22Rv1 (cell line): ENCODE results near the gene ABL1.

Experiments
- H3K27ac ChIP-seq: fragments of 450-650 bp; 2 replicates; pipeline ENCODE4 v1.5.1; 2017
- ZFX ChIP-seq: fragments of 450-650 bp; IDR thresholded peaks from 2 replicates; pipeline ENCODE4 v1.6.1; 2017; ENCODE audit warnings: antibody characterized with exemption, borderline replicate concordance
- TF ChIP-seq, protein P1 (sequence below): fragments of 450-650 bp; IDR thresholded peaks from 2 replicates; pipeline ENCODE4 v1.5.1; 2017; ENCODE audit warnings: mild to moderate bottlenecking

ABL1 gene

DNA sequence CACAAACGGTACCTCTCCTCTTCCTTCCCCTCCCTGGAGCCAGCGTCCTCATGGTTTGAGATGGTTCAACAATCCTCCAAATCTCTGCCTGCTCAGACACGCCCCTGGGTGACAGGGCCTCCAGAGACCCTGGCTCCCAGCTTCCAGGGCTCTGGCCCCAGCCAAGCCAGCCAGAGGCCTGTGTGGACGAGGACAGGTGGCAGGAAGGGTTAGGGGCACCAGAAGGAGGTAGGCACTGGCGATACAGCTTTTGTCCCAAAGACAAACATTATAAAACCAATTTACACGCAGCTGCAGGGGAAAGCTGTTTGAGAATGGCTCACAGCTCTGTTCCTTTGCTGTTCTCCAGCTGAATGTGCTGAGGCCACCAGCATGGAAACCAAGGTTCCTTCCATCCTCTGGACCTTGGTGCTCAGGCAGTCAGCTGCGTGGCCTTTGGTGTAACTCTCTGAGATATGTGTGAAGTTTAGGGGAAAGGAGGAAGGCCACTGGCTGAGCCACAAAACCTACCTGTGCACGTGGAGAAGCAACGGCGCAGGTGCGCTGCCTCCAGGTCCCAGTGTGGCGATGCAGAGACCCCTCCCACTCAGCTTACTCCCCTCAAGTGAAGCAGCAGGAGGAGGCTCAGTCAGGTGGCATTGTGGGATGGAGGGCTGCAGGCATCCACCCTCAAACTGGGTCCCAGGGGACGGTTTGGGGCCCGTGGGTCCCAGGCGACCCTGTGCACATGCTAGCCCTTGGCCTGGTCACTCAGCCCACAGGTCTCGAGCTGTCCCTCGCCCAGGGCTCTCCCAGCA lies 65.8 kb downstream of the ABL1 start:
- H3K27ac ChIP-seq, result no peak overlapping the region
- TF ChIP-seq ZFX, result no peak
- TF ChIP-seq, protein P1, sequence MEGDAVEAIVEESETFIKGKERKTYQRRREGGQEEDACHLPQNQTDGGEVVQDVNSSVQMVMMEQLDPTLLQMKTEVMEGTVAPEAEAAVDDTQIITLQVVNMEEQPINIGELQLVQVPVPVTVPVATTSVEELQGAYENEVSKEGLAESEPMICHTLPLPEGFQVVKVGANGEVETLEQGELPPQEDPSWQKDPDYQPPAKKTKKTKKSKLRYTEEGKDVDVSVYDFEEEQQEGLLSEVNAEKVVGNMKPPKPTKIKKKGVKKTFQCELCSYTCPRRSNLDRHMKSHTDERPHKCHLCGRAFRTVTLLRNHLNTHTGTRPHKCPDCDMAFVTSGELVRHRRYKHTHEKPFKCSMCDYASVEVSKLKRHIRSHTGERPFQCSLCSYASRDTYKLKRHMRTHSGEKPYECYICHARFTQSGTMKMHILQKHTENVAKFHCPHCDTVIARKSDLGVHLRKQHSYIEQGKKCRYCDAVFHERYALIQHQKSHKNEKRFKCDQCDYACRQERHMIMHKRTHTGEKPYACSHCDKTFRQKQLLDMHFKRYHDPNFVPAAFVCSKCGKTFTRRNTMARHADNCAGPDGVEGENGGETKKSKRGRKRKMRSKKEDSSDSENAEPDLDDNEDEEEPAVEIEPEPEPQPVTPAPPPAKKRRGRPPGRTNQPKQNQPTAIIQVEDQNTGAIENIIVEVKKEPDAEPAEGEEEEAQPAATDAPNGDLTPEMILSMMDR, result no peak

DNA sequence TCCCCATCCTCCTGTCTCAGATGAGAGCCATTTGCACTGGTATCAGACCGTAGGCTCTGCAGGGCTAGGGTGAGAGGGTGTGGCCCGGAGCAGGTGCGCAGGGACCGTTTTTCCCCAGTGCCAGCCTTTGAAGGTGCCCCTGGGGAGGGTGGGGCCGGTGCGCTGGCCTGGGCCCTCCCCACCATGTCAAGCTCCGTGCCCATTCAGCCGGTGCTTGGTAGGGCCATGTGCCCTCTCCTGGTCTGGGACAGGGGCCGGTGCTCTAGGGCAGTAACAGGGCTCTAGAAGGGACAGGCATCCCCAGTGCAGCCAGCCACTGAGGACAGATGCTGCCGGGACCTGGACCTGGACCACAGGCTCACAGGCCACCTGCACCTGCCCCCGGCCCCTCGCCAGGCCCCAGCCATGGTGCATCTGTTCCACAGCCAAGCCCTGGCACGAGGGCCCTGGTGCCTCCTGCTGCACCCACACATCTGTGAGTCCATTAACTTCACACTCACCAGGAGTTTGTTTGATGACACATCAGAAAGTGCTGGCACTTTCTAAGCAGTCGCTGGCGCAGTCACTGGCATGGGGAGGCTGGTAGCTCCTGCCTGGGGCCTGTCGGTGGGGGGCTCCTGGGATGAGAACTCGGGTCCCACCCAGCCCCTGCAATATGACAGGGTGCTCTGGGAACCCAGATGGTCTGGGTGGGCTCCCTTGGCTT lies 66.6 kb downstream of the ABL1 start:
- TF ChIP-seq ZFX, result no peak
- TF ChIP-seq, protein P1, result no peak
- no peak overlapping the region for H3K27ac ChIP-seq

DNA sequence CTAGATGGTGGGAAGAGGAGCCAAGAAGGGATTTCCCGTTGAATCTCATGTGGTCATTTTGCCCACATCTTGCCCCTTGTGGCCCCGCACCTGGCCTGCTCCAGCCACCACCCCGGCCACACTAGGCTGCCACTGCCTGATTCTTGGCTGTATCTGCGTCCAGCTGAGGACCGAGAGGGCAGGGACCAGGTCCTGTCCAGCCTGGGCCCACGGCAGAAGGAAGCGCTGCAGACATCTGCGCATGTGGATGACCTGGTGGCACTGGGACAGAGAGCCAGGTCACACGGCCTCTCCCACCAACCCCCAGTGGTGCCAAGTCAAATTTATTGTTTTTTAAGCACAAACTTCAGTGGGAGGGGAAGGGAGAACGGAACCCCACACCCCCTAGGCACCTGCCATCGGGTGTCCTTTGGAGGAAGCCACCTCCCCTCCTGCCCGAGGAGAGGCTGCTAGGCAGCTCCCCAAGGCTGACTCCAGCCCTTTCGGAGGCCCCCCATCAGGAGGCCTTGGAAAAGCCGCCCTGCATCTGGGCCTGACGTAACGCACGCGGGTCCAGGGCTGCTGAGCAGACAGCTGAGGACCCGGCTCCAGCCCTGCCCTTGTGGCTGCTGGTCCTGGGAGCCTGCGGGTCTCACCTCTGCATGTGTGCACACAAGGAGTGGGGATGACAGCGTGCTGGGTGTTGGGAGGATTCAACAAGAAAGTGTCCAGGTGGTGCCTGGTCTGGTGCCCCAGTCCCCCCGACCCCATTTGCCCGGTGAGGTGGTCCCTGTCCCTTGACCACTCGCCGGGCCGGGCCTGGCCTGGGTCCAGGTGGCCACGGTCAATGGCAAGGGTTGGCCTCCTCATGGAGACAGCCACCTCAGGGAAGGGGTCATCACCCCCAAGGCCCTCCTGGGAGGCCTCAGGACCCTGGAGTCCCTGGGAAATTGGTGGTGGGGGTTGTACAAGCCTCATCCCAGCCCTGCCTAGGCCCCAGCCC lies 67.4 kb downstream of the ABL1 start:
- TF ChIP-seq ZFX, result no peak
- TF ChIP-seq, protein P1, result no peak

DNA sequence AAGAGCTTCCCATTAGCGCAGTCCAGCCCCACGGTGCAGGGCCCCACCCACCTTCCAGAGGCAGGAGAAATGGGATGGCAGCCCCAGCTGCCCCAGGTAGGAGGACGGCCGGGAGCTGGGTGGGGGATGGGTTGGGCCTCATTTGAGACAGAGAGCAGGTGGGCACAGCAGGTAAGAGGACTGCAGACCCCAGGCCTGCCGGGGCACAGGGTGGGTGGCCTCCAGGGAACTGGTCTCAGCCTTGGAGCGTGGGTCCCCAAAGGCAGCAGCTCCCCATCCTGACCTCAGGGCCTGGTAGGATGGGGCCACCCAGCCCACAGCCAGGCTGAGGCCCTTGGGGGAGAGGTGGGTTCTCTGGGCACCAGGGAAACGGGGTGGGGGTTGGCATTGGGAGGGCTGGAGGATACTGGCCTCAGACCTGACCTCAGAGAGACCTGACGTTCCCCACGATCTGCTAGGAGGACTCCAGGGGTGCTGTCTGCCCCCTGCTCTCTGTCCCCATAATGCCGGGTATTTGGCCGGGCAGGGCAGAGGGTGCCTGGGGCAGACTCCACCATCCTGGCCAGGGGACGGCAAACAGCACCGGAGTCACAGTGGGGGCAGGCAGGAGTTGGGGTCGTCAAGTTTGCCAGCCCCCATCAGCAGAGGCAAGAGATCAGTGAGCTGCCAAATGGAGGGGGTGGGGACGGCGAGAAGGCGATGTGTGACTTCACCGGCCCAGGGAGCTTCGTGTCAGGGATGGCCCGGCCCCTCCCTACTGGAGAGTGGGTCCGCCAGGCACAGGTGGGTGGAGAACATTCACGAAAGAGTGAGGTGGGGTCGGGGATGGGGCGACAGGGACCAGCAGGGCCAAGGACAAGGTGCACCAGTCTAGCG lies 68.4 kb downstream of the ABL1 start:
- TF ChIP-seq, protein P1, result no peak
- TF ChIP-seq ZFX, result no peak

More for the DNA sequence above, 67.4 kb downstream of the ABL1 start:
- H3K27ac ChIP-seq, result no peak overlapping the region

DNA sequence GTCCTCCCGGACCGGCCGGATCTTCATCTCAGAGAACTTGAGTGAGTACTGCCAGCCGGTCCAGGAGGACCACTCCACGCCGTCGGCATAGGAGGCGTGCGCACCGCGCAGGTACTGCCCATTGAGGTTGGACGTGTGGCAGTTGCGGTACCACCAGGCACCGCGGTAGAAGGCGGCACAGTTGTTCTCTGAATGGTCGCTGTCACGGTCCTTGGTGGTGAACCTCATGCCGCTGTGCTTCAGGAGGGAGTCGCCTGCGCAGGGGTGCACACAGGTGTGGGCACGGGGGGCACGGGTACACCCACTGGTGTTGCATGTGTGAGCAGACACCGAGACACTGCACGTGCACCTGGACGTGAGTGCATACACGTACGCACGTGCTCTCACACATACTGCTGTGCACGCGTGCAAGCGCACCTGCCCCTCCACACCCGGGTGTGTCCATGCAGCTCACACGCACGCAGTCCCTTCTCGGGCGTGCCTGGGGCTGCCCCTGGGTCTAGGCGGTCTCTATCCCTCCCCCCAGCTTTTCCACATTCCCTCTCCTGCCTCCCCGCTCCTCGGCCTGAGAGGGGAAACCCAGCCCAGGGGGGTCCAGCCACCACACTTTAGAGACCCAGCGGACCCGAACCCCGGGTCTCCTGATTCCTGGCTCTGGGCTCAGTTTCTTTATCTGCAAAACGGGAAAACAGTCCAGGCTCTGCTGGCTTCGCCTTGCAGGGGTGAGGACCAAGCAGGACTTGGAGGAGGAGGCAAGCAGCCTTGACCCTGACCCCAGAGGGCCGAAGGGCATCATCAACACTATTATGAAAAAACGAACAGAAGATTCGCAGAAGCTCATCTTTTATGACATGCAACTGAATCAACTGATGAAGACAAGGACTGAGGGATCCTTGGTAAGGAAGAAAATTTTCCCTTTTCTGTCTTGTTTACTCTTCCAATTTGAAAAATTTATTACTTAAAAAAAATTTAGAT lies 69.3 kb downstream of the ABL1 start:
- no peak overlapping the region for H3K27ac ChIP-seq
- TF ChIP-seq ZFX, result no peak
- TF ChIP-seq, protein P1, result no peak

More for the DNA sequence above, 68.4 kb downstream of the ABL1 start:
- no peak overlapping the region for H3K27ac ChIP-seq
